CD8-positive, alpha-beta memory T cell (primary cell): ENCODE measurements around the gene AMN1. TPM values are rescaled to one million over a fixed set of nuclear protein-coding genes. Genes with fewer than 3 reads are reported as not detected.

Source experiments
- CTCF ChIA-PET: fragments of 350-600 bp; sonication (Branson Sonifier 250); formaldehyde crosslinking; loops from one replicate; lab custom pipeline; 2021; ENCODE audit warnings: antibody characterized with exemption; lab: Charles Lee
- POLR2A ChIA-PET: fragments of 350-600 bp; sonication (Branson Sonifier 250); formaldehyde crosslinking; loops from one replicate; lab custom pipeline; 2021; ENCODE audit warnings: antibody characterized with exemption; lab: Charles Lee
- DNase-seq, 5 donors: peaks; one replicate each; pipeline versions ENCODE4 v3.0.0 to v3.0.0-alpha.2; 2020 to 2022; ENCODE audit warnings: mixed read lengths in 1 of 5
- H3K27ac ChIP-seq: one replicate; pipeline ENCODE4 v1.7.0; 2013; ENCODE audit warnings: low read depth, mild to moderate bottlenecking, low read length, moderate library complexity
- H3K27me3 ChIP-seq: 2 replicates; pipeline ENCODE4 v1.7.0; 2013; ENCODE audit warnings: low read length, mild to moderate bottlenecking; ENCODE audit not compliant: insufficient read depth, poor library complexity, severe bottlenecking
- H3K36me3 ChIP-seq: 2 replicates; pipeline ENCODE4 v1.7.0; 2013; ENCODE audit warnings: mild to moderate bottlenecking, low read length, moderate library complexity; ENCODE audit not compliant: insufficient read depth
- H3K4me1 ChIP-seq: 2 replicates; pipeline ENCODE4 v1.7.0; 2013; ENCODE audit warnings: mild to moderate bottlenecking, low read length, moderate library complexity; ENCODE audit not compliant: insufficient read depth
- H3K4me3 ChIP-seq: 2 replicates; pipeline ENCODE4 v1.7.0; 2013; ENCODE audit warnings: mild to moderate bottlenecking, low read length
- H3K9me3 ChIP-seq: 2 replicates; pipeline ENCODE4 v1.7.0; 2013; ENCODE audit warnings: mild to moderate bottlenecking, low read length
- H3K27ac Mint-ChIP-seq, 8 donors: one replicate each; pipeline ENCODE4 v1.8.0; 2020 to 2021; ENCODE audit warnings: mixed read lengths in 8 of 8, mild to moderate bottlenecking in 6 of 8, inconsistent platforms in 3 of 8, moderate library complexity in 3 of 8
- H3K27me3 Mint-ChIP-seq, 2 donors: one replicate each; pipeline ENCODE4 v1.8.0; 2020 to 2021; ENCODE audit warnings: mixed read lengths in 2 of 2, mild to moderate bottlenecking in 1 of 2, moderate library complexity in 1 of 2
- H3K36me3 Mint-ChIP-seq, 3 donors: one replicate each; pipeline ENCODE4 v1.8.0; 2020 to 2021; ENCODE audit warnings: mixed read lengths in 3 of 3, inconsistent platforms in 1 of 3, mild to moderate bottlenecking in 1 of 3
- H3K4me1 Mint-ChIP-seq, 3 donors: one replicate each; pipeline ENCODE4 v1.8.0; 2020 to 2021; ENCODE audit warnings: mixed read lengths in 3 of 3, inconsistent platforms in 1 of 3, mild to moderate bottlenecking in 1 of 3
- H3K4me3 Mint-ChIP-seq, 7 donors: one replicate each; pipeline ENCODE4 v1.8.0; 2020 to 2021; ENCODE audit warnings: mixed read lengths in 7 of 7, mild to moderate bottlenecking in 6 of 7, moderate library complexity in 4 of 7, inconsistent platforms in 2 of 7
- H3K9me3 Mint-ChIP-seq, 5 donors: one replicate each; pipeline ENCODE4 v1.8.0; 2020 to 2022; ENCODE audit warnings: mixed read lengths in 5 of 5, mild to moderate bottlenecking in 3 of 5, moderate library complexity in 2 of 5, inconsistent platforms in 1 of 5
- polyA plus RNA-seq: library from polyadenylated mRNA; unstranded; fragments of 300-500 nt; fragmentation: Illumina TruSeq; gene quantifications from one replicate; pipeline ENCODE4 v1.2.3, GENCODE V29; 2021
- total RNA-seq, 2 experiments: library from RNA; stranded (reverse); gene quantifications; one replicate each; pipeline ENCODE4 v1.2.3, GENCODE V29; 2021

AMN1 gene
- total and polyA plus RNA-seq, 3 experiments from 2014 or later: 2.6 to 10.9 (median 3.8) TPM

DNA sequence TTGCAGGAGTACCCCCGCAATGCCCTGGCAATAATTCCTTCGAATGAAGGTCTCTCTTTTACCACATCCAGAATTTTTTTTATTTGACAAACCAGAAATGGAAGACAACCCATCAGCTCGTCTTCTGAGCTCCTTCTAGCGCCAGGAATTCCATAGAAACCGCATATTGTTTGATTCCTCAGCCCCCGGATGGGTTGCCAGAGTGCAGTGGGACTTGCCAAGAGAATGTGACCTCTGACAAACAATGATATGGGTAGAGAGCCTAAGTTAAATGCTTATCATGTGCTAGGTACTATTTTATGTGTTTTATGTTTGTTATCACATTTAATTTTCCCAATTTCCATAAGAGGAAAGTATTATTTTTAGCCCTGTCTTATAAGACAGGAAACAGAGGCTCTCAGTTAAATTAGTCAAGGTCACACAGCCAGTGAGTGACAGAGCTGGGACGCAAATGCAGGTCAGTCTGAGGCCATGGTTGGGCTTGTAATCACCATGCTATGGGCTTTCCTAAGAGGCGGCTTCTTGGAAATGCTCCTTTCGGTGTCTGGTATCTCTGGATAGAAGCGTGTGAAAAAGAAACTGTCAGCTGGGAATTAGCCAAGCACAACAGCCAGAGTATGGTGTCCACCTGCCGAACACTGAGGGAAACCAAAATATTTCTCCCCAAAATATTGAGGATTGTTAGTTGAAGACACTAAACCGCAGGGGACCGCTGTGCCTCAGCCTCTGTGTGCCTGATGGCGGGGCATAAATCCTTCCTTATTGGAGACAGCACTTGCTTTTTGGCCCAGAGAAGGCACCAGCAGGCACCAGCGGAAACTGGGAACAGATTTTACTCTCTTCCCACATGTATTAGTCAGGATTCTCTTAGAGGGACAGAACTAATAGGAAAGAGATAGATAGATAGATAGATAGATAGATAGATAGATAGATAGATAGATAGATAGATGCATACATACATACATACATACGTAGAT, 98.8 kb downstream of the AMN1 start:
- no peaks in the 10 kb centered on the region for H3K27me3 ChIP-seq
- H3K4me3 Mint-ChIP-seq: no peak overlapping the region
- DNase-seq: no peak
- H3K36me3 ChIP-seq: no peaks in the 10 kb centered on the region
- H3K4me3 ChIP-seq: no peak overlapping the region
- POLR2A ChIA-PET: no interaction called here
- H3K27ac ChIP-seq: peak overlapping the region; percentile 51
- no peaks in the 10 kb centered on the region for H3K9me3 ChIP-seq
- no peak overlapping the region for H3K27ac Mint-ChIP-seq
- peaks cover 7 to 20% of the 10 kb centered on the region in 2 donors for H3K27me3 Mint-ChIP-seq
- no peaks in the 10 kb centered on the region for H3K9me3 Mint-ChIP-seq
- H3K4me1 Mint-ChIP-seq: no peaks in the 10 kb centered on the region
- CTCF ChIA-PET: no interaction called here
- no peaks in the 10 kb centered on the region for H3K36me3 Mint-ChIP-seq
- no peaks in the 10 kb centered on the region for H3K4me1 ChIP-seq

DNA sequence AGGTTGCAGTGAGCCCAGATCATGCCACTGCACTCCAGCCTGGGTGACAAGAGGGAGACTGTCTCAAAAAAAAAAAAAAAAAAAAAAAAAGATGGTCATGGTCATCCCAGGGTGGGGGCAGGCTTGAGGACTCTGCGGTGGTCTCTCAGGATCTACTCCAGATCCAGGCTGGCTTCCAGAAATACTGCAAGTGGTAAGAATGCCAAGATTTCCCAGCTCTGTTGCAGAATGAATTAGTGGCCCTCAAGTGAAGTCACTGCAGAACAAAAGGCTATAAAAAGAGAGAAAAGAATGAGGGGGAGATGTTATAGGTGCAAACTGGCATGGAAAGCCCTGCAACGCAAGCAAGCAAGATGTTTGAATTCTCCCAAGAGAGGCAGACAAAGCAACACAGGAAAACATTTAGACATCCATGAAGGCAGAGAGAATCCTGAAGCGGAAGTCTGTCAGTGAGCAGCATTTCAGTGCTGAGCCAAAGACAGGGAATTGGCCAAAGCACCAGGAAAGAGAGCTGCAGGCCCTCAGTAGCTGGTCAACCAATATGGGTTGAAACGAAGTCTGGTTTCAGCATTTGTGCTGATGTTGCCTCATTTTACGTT, 101.3 kb downstream of the AMN1 start:
- Mint-ChIP-seq H3K9me3 (no peaks in the 10 kb centered on the region), H3K27ac (no peak overlapping the region), H3K4me1 (no peaks in the 10 kb centered on the region), H3K27me3 (peaks cover 5 to 24% of the 10 kb centered on the region in 2 donors), H3K36me3 (no peaks in the 10 kb centered on the region), H3K4me3 (no peak overlapping the region)
- POLR2A ChIA-PET: interaction anchor here (0.6 kb wide), 2 partner anchors 8 to 9 kb away, joined by 3 to 5 read pairs; no protein-coding TSS in a partner anchor
- no peak overlapping the region for H3K27ac ChIP-seq
- CTCF ChIA-PET: no interaction called here
- no peak overlapping the region for H3K4me3 ChIP-seq
- H3K36me3 ChIP-seq: no peaks in the 10 kb centered on the region
- no peaks in the 10 kb centered on the region for H3K27me3 ChIP-seq
- DNase-seq: no peak
- H3K4me1 ChIP-seq: no peaks in the 10 kb centered on the region
- no peaks in the 10 kb centered on the region for H3K9me3 ChIP-seq

DNA sequence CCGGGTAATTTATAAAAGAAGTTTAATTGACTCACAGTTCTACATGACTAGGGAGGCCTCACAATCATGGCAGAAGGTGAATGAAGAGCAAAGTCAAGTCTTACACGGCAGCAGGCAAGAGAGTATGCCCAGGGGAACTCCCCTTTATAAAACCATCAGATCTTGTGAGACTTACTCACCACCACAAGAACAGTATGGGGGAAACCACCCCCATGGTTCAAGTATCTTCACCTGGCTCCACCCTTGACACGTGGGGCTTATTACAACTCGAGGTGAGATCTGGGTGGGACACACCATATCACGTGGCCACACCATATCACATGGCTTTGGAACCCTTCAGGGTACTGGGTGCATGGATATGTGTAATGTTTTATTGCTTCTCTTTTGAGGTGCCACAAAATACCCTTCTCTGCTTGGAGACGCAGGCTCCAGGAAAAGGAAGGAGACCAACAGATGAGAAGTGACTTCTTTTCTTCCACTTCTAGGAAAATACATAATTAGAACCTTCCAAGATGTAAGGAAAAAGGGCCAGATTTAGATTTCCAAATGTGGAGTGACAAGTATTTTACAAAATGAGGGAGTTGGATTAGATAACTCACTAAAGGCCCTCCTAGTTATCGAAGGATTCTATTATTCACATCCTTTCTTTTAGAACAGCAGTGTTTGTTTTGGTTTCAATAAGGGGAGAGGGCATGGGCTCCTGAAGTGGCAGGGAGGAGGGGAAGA, 102.4 kb downstream of the AMN1 start:
- no peaks in the 10 kb centered on the region for H3K4me1 Mint-ChIP-seq
- Histone ChIP-seq H3K27ac (no peak overlapping the region), H3K36me3 (no peaks in the 10 kb centered on the region), H3K4me1 (no peaks in the 10 kb centered on the region), H3K9me3 (no peaks in the 10 kb centered on the region), H3K4me3 (no peak overlapping the region), H3K27me3 (no peaks in the 10 kb centered on the region)
- ChIA-PET CTCF (no interaction called here), POLR2A (no interaction called here)
- peaks cover 2 to 27% of the 10 kb centered on the region in 2 donors for H3K27me3 Mint-ChIP-seq
- no peak for DNase-seq
- no peaks in the 10 kb centered on the region for H3K9me3 Mint-ChIP-seq
- no peak overlapping the region for H3K27ac Mint-ChIP-seq
- H3K4me3 Mint-ChIP-seq: no peak overlapping the region
- H3K36me3 Mint-ChIP-seq: no peaks in the 10 kb centered on the region

DNA sequence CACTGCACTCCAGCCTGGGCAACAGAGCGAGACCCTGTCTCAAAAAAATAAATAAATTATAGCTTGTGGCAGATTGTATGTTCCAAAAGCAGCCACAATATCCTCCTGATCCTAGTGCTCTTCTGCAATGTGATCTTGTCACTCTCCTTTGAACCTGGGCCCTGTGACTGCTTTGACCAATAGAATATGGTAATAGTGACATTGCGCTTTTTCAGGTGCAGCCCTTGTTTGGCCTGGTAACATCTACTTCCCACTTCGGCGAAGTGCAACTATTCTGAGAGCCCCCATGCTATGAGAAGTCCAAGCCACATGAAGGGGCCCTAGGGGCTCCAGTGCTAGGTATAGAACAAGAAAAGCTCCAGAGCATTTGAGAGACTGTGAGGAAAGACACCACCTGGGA, 106.8 kb downstream of the AMN1 start:
- Mint-ChIP-seq H3K27me3 (peaks cover 19 to 39% of the 10 kb centered on the region in 2 donors), H3K4me1 (no peaks in the 10 kb centered on the region), H3K36me3 (no peaks in the 10 kb centered on the region), H3K9me3 (no peaks in the 10 kb centered on the region), H3K4me3 (no peak overlapping the region), H3K27ac (no peak overlapping the region)
- Histone ChIP-seq H3K9me3 (no peaks in the 10 kb centered on the region), H3K4me1 (no peaks in the 10 kb centered on the region), H3K4me3 (no peak overlapping the region), H3K36me3 (no peaks in the 10 kb centered on the region), H3K27me3 (no peaks in the 10 kb centered on the region), H3K27ac (no peak overlapping the region)
- CTCF ChIA-PET: no interaction called here
- POLR2A ChIA-PET: no interaction called here
- DNase-seq: no peak

Other genes with a start within 250 kb of the AMN1 start
- under 1 TPM in 1 of 2 experiments, not detected in 1; 0.04 TPM for gene DENND5B, start 137.9 kb downstream of the AMN1 start, total RNA-seq
- not detected for gene DENND5B, start 137.9 kb downstream of the AMN1 start, polyA plus RNA-seq
- 1 to 10 TPM; 1.1 to 1.4 TPM for gene ETFBKMT, start 69.3 kb downstream of the AMN1 start, total RNA-seq
- 0.85 TPM for gene ETFBKMT, start 69.3 kb downstream of the AMN1 start, polyA plus RNA-seq
- gene RESF1, start 230.4 kb upstream of the AMN1 start, total RNA-seq: 10 to 100 TPM; 90.5 to 90.9 TPM
- 313 TPM for gene RESF1, start 230.4 kb upstream of the AMN1 start, polyA plus RNA-seq